GM21515 (cell line): ENCODE data around the gene NEDD4L.

ENCODE experiments used
- ATAC-seq: cut with Tn5 transposase; IDR thresholded peaks from one replicate; pipeline ENCODE4 v1.9.1; 2021; ENCODE audit not compliant: unreplicated experiment

NEDD4L gene

GRCh38 chr18:58113337-58113736 is 69.3 kb downstream of the NEDD4L start:
- ATAC-seq, result peak; percentile 56

- no peak for ATAC-seq
These were observed 70.7 kb downstream of the NEDD4L start for GRCh38 chr18:58114766-58115165.

GRCh38 chr18:58116818-58117217 is 72.8 kb downstream of the NEDD4L start:
- no peak for ATAC-seq

GRCh38 chr18:58117786-58118403 is 73.9 kb downstream of the NEDD4L start:
- ATAC-seq, result no peak

- ATAC-seq, result no peak
These were observed 74.5 kb downstream of the NEDD4L start for GRCh38 chr18:58118536-58118935.

- ATAC-seq, result no peak
These were observed 75.8 kb downstream of the NEDD4L start for GRCh38 chr18:58119819-58120218.

GRCh38 chr18:58124475-58124874 is 80.4 kb downstream of the NEDD4L start:
- ATAC-seq, result no peak

- no peak for ATAC-seq
These were observed 81.2 kb downstream of the NEDD4L start for GRCh38 chr18:58125183-58125582.

- no peak for ATAC-seq
These were observed 81.7 kb downstream of the NEDD4L start for GRCh38 chr18:58125756-58126155.

- no peak for ATAC-seq
These were observed 84.7 kb downstream of the NEDD4L start for GRCh38 chr18:58128381-58129374.

GRCh38 chr18:58132595-58133261 is 88.7 kb downstream of the NEDD4L start:
- ATAC-seq, result no peak

- ATAC-seq, result no peak
These were observed 91.2 kb downstream of the NEDD4L start for GRCh38 chr18:58135183-58135641.

- peak; percentile 60 for ATAC-seq
These were observed 91.8 kb downstream of the NEDD4L start for GRCh38 chr18:58135701-58136331.

GRCh38 chr18:58136879-58137278 is 92.9 kb downstream of the NEDD4L start:
- ATAC-seq, result no peak

- no peak for ATAC-seq
These were observed 95.7 kb downstream of the NEDD4L start for GRCh38 chr18:58139459-58140386.

- no peak for ATAC-seq
These were observed 96.6 kb downstream of the NEDD4L start for GRCh38 chr18:58140387-58141325.

GRCh38 chr18:58143386-58143785 is 99.4 kb downstream of the NEDD4L start:
- ATAC-seq, result no peak

GRCh38 chr18:58144106-58144505 is 100.1 kb downstream of the NEDD4L start:
- no peak for ATAC-seq
